Skeletal muscle tissue (tissue), 4 donors: ENCODE measurements around the gene COL6A5. TPM values are rescaled to one million over a fixed set of nuclear protein-coding genes. Genes with fewer than 3 reads are reported as not detected.
A peak's percentile ranks its signal among the peaks of the same experiment; 100 is the strongest.

ENCODE experiments used
- H3K27ac ChIP-seq: one replicate; pipeline ENCODE4 v1.7.0; 2013; ENCODE audit warnings: mild to moderate bottlenecking, low read depth, low read length, inconsistent platforms
- H3K27me3 ChIP-seq, 3 donors: one replicate each; pipeline ENCODE4 v1.7.0; 2013; ENCODE audit warnings: low read length in 3 of 3; ENCODE audit not compliant: control insufficient read depth in 3 of 3, insufficient read depth in 3 of 3
- H3K36me3 ChIP-seq, 3 donors: one replicate each; pipeline ENCODE4 v1.7.0; 2013; ENCODE audit warnings: low read length in 3 of 3; ENCODE audit not compliant: control insufficient read depth in 3 of 3, insufficient read depth in 3 of 3
- H3K4me1 ChIP-seq, 3 donors: one replicate each; pipeline ENCODE4 v1.7.0; 2013; ENCODE audit warnings: low read length in 3 of 3, mild to moderate bottlenecking in 3 of 3; ENCODE audit not compliant: control insufficient read depth in 3 of 3, insufficient read depth in 3 of 3
- H3K4me3 ChIP-seq, 3 donors: one replicate each; pipeline ENCODE4 v1.7.0; 2013; ENCODE audit warnings: low read length in 3 of 3
- H3K9ac ChIP-seq, 3 donors: one replicate each; pipeline ENCODE4 v1.7.0; 2013; ENCODE audit warnings: low read length in 3 of 3, mild to moderate bottlenecking in 3 of 3, moderate library complexity in 2 of 3, low read depth in 1 of 3
- H3K9me3 ChIP-seq, 3 donors: one replicate each; pipeline ENCODE4 v1.7.0; 2013; ENCODE audit warnings: low read length in 3 of 3; ENCODE audit not compliant: control insufficient read depth in 3 of 3
- total RNA-seq: library from RNA; depleted of rRNA; stranded (reverse); fragments of >200 nt; gene quantifications from one replicate; pipeline ENCODE4 v1.2.3, GENCODE V29; 2014
- donor health status: Osteomylitis.

The COL6A5 gene
- total RNA-seq, 1 donor from 2014 or later = not detected

- Histone ChIP-seq H3K9ac (no peak overlapping the region), H3K36me3 (no peaks in the 10 kb centered on the region), H3K27ac (no peak overlapping the region), H3K4me1 (peaks cover 0 to 6% (median 0%) of the 10 kb centered on the region in 3 donors), H3K9me3 (no peaks in the 10 kb centered on the region), H3K27me3 (no peaks in the 10 kb centered on the region), H3K4me3 (no peak overlapping the region)
Measured at GRCh38 chr3:130506031-130506430, 160.6 kb downstream of the COL6A5 start.

DNA sequence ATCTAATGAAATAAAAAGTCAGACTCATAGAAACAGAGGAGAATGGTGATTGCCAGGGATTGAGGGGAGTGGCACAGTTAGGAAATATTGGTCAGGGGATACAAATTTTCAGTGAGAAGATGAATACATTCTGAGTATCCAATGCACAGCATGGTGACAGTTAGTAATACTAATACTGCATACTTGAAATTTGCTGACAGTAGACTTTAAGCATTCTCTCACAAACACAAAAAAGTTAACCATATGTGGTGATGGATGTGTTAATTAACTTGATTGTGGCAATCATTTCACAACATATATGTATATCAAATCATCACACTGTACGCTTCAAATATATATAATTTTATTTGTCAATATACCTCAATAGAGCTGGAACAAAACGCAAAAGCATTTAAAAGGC, 162.3 kb downstream of the COL6A5 start:
- H3K9me3 ChIP-seq = no peaks in the 10 kb centered on the region

GRCh38 chr3:130509008-130509407, 163.5 kb downstream of the COL6A5 start:
- Histone ChIP-seq H3K27ac (no peak overlapping the region), H3K36me3 (no peaks in the 10 kb centered on the region), H3K4me3 (no peak overlapping the region), H3K4me1 (peaks cover 0 to 6% (median 0%) of the 10 kb centered on the region in 3 donors), H3K9ac (no peak overlapping the region), H3K9me3 (no peaks in the 10 kb centered on the region), H3K27me3 (no peaks in the 10 kb centered on the region)

More for the DNA sequence above, 162.3 kb downstream of the COL6A5 start:
- Histone ChIP-seq H3K27ac (no peak overlapping the region), H3K4me3 (no peak overlapping the region), H3K9ac (no peak overlapping the region), H3K36me3 (no peaks in the 10 kb centered on the region), H3K4me1 (peaks cover 0 to 6% (median 0%) of the 10 kb centered on the region in 3 donors), H3K27me3 (no peaks in the 10 kb centered on the region)

- Histone ChIP-seq H3K27me3 (peaks cover 12 to 26% (median 26%) of the 10 kb centered on the region in 3 donors), H3K4me1 (no peaks in the 10 kb centered on the region), H3K36me3 (no peaks in the 10 kb centered on the region), H3K27ac (no peak overlapping the region), H3K9me3 (no peaks in the 10 kb centered on the region), H3K9ac (no peak overlapping the region), H3K4me3 (no peak overlapping the region)
Measured at GRCh38 chr3:130514681-130515080, 169.2 kb downstream of the COL6A5 start.

DNA sequence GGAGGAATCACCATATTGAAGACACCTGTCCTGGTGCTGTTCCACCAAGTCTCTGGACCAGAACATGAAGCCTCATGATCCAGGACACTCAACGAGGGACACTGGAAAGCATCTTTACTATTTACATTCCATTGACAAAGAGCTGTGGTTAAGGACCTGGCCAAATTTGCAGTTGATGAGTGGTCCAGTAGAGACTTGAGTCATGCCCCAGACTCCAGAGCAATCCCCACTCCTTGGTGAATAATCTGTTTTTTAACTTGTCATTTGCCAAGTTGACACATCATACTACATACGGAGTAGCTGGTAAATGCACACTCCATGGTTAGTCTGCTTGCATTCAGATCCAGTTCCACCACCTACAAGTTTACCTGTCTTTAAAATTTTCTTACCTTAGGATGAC, 170.3 kb downstream of the COL6A5 start:
- Histone ChIP-seq H3K4me1 (no peaks in the 10 kb centered on the region), H3K27me3 (peaks cover 15 to 26% (median 26%) of the 10 kb centered on the region in 3 donors), H3K9me3 (no peaks in the 10 kb centered on the region), H3K9ac (no peak overlapping the region), H3K4me3 (no peak overlapping the region), H3K27ac (no peak overlapping the region), H3K36me3 (no peaks in the 10 kb centered on the region)

GRCh38 chr3:130516645-130517512, 171.4 kb downstream of the COL6A5 start, which contains the start of gene COL6A6:
Gene COL6A6 (plus strand): TSS chr3:130517177. CDS start chr3:130560365, 43,188 bp downstream.
- H3K27me3 ChIP-seq = peaks cover 15 to 26% (median 26%) of the 10 kb centered on the region in 3 donors
- H3K9ac ChIP-seq = no peak within 1 kb of the TSS
- H3K36me3 ChIP-seq = no peaks in the 10 kb centered on the region
- peak within 1 kb of the TSS in 1 of 3 donors; percentile 40 for H3K4me3 ChIP-seq
- no peaks in the 10 kb centered on the region for H3K9me3 ChIP-seq
- no peaks in the 10 kb centered on the region for H3K4me1 ChIP-seq
- no peak within 1 kb of the TSS for H3K27ac ChIP-seq

DNA sequence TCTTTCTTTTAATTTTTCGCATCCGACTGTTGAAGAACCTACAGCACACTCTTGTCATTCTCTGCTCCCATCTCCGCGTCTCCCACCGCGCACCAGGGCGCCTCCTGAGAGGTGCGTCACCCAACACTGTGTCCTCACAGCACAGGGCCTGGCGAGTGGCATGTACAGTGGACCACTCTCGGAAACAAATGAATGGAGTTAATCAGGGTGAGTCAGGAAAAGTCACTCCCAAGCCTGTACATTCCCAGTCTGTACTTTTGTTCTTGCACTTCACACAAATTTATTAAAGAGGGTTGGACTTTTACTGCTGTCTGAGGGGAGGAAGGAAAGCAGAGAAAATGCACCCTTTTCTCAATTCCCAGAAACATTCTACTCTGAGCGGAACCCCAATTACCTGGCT, 172.1 kb downstream of the COL6A5 start:
- Histone ChIP-seq H3K27me3 (peaks cover 15 to 26% (median 26%) of the 10 kb centered on the region in 3 donors), H3K4me3 (peak overlapping the region in 1 of 3 donors; percentile 40), H3K27ac (no peak overlapping the region)

GRCh38 chr3:130519754-130520153, 174.3 kb downstream of the COL6A5 start:
- H3K9ac ChIP-seq = no peak overlapping the region
- H3K9me3 ChIP-seq = no peaks in the 10 kb centered on the region
- H3K27me3 ChIP-seq = peaks cover 19 to 26% (median 26%) of the 10 kb centered on the region in 3 donors
- H3K4me1 ChIP-seq = no peaks in the 10 kb centered on the region
- no peaks in the 10 kb centered on the region for H3K36me3 ChIP-seq
- no peak overlapping the region for H3K4me3 ChIP-seq
- H3K27ac ChIP-seq = no peak overlapping the region

More for the DNA sequence above, 172.1 kb downstream of the COL6A5 start:
- no peaks in the 10 kb centered on the region for H3K9me3 ChIP-seq
- no peak overlapping the region for H3K9ac ChIP-seq
- H3K36me3 ChIP-seq = no peaks in the 10 kb centered on the region
- no peaks in the 10 kb centered on the region for H3K4me1 ChIP-seq

DNA sequence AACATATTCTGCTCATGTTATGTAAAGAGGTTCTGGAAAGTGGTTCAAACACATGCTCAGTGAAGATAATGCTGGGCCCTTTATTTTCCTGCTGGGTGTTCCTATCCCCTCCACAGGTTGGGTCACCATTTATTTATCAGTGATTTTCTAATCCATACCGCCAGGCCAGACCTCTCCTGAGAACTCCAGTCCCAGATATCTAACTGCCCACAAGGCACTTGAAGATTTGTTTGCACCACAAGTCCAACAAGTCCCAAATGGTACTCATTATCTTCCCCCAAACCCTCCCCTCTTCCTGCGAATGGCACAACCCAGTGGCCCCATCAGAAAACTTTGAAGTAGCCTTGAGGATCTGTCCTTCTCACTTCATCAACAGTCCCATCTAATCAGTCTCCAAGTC, 176.9 kb downstream of the COL6A5 start:
- no peak overlapping the region for H3K9ac ChIP-seq
- no peaks in the 10 kb centered on the region for H3K4me1 ChIP-seq
- H3K9me3 ChIP-seq = no peaks in the 10 kb centered on the region
- no peak overlapping the region for H3K4me3 ChIP-seq
- H3K27me3 ChIP-seq = peaks cover 4 to 9% (median 8%) of the 10 kb centered on the region in 3 donors
- H3K36me3 ChIP-seq = no peaks in the 10 kb centered on the region
- no peak overlapping the region for H3K27ac ChIP-seq

GRCh38 chr3:130527426-130527825, 182.0 kb downstream of the COL6A5 start:
- Histone ChIP-seq H3K9me3 (no peaks in the 10 kb centered on the region), H3K9ac (no peak overlapping the region), H3K36me3 (no peaks in the 10 kb centered on the region), H3K27me3 (peaks cover 0 to 4% (median 0%) of the 10 kb centered on the region in 3 donors), H3K4me1 (no peaks in the 10 kb centered on the region), H3K4me3 (no peak overlapping the region), H3K27ac (no peak overlapping the region)
